Right atrium auricular region (tissue), 2 donors: ENCODE measurements around the gene RAB20. TPM values are rescaled to one million over a fixed set of nuclear protein-coding genes. Genes with fewer than 3 reads are reported as not detected.
A peak's percentile ranks its signal among the peaks of the same experiment; 100 is the strongest.

ENCODE experiments used
- DNase-seq: peaks from one replicate; pipeline ENCODE4 v3.0.0-alpha.2; 2019; ENCODE audit warnings: low spot score
- H3K27ac ChIP-seq, 2 donors: fragments of 200-600 bp; sonication (generic); 1 replicate in 1 of 2; 2 replicates in 1 of 2; pipeline ENCODE4 v1.5.1; 2016 to 2019
- H3K27me3 ChIP-seq, 2 donors: fragments of 200-600 bp; sonication (generic); one replicate each; pipeline versions ENCODE4 v1.5.1 to v1.6.0; 2017 to 2019
- H3K36me3 ChIP-seq: fragments of 200-600 bp; sonication (generic); one replicate; pipeline ENCODE4 v1.5.1; 2016
- H3K4me1 ChIP-seq, 2 donors: fragments of 200-600 bp; sonication (generic); one replicate each; pipeline versions ENCODE4 v1.5.1 to v1.6.0; 2017 to 2019
- H3K4me3 ChIP-seq, 2 donors: fragments of 200-600 bp; sonication (generic); 1 replicate in 1 of 2; 2 replicates in 1 of 2; pipeline ENCODE4 v1.5.1; 2017 to 2019; ENCODE audit warnings: mild to moderate bottlenecking in 1 of 2, moderate library complexity in 1 of 2
- H3K9me3 ChIP-seq, 2 donors: fragments of 200-600 bp; sonication (generic); one replicate each; pipeline ENCODE4 v1.5.1; 2019
- total RNA-seq, 2 donors: library from RNA; depleted of rRNA; stranded (reverse); fragments of >200 nt; gene quantifications; one replicate each; pipeline ENCODE4 v1.1.0, GENCODE V29; 2016
- TF ChIP-seq, protein P1 (sequence below), 2 donors: fragments of 200-600 bp; sonication (generic); IDR thresholded peaks; one replicate each; pipeline ENCODE4 v1.5.1; 2019; ENCODE audit warnings: antibody characterized with exemption in 2 of 2

The RAB20 gene
- total RNA-seq, 2 donors from 2014 or later: 10.8 to 15.7 TPM

DNA sequence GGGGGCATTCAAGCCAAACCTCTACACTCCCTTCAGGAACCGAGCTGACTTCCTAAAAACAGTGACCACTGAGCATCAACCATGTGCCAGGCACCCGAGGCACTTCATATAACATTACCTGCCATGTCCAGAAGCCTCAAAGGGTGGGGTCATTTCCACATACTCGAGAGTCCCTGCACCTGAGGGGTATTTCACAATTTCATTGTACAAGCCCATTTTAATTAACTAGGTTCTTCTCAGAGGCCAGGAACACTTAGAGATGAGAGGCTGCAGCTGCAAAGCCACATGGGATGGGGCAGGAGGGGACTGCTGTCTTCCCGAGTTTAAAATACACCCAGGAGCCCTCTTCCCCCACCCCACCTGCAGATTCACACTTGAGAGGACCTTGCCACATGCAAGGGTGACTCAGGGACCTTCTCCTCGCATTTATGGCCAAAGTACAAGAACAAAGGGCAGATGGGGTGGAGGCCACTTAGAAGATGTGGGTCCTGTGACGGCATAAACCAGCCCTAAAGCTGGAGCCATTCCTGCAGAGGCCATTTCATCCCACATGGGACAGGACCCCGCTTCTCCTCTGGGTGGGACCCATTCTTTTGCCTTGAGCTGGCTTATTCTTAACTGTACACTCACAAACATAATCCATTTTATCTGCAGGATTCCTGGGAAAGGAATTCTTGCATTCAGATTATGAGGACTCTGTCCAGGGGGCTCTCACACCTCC is 43.9 kb downstream of the RAB20 start:
- peak overlapping the region in 1 of 2 donors; percentile 52 for H3K27ac ChIP-seq
- H3K4me3 ChIP-seq: no peak overlapping the region
- no peaks in the 10 kb centered on the region for H3K9me3 ChIP-seq
- peaks cover 15% of the 10 kb centered on the region for H3K36me3 ChIP-seq
- TF ChIP-seq, protein P1, sequence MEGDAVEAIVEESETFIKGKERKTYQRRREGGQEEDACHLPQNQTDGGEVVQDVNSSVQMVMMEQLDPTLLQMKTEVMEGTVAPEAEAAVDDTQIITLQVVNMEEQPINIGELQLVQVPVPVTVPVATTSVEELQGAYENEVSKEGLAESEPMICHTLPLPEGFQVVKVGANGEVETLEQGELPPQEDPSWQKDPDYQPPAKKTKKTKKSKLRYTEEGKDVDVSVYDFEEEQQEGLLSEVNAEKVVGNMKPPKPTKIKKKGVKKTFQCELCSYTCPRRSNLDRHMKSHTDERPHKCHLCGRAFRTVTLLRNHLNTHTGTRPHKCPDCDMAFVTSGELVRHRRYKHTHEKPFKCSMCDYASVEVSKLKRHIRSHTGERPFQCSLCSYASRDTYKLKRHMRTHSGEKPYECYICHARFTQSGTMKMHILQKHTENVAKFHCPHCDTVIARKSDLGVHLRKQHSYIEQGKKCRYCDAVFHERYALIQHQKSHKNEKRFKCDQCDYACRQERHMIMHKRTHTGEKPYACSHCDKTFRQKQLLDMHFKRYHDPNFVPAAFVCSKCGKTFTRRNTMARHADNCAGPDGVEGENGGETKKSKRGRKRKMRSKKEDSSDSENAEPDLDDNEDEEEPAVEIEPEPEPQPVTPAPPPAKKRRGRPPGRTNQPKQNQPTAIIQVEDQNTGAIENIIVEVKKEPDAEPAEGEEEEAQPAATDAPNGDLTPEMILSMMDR (IDR thresholded peaks at IDR 0.05): no peak
- H3K4me1 ChIP-seq: peaks cover 0 to 35% of the 10 kb centered on the region in 2 donors
- DNase-seq: no peak
- no peaks in the 10 kb centered on the region for H3K27me3 ChIP-seq

DNA sequence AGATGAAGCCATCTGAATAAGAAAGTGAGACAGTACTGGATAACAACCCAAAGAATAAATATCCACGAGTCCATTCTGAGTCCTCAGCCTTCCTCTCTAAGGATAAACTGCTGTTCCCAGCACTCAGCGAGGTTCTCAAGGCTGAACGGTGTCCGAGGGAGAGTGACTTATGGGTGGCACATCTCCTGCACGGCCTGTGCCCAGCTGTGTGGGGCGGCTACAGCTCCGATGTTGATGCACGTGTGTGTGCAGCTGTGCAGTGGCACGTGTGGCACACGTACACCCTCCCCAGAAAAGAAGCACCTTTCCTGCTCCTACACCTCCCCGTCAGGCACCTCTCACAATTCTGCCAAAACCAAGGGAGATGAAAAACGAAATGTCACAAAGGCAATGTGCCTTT is 45.0 kb downstream of the RAB20 start:
- DNase-seq: no peak
- peaks cover 27% of the 10 kb centered on the region for H3K36me3 ChIP-seq

DNA sequence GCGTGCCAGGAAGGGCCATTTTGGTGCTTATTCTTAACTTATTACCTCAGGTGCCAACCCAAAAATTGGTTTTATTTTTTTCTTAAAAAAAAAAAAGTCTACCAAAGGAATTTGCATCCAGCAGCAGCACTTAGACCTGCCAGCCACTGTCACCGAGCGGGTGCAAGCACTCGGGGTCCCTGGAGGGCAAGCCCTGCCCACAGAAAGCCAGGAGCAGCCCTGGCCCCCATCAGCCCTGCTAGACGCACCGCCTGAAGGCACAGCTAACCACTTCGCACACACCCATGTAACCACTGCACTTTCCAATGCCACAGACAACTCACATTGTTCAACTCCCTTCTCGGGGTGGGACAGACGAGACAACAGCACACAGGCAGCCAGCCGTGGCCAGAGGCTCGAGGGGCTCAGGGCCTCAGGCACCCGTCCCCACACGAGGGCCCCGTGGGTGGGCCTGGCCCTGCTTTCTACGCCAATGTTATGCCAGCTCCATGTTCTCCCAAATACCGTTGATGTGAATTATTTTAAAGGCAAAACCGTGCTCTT is 49.3 kb downstream of the RAB20 start:
- H3K9me3 ChIP-seq: no peaks in the 10 kb centered on the region
- DNase-seq: no peak
- no peak overlapping the region for H3K4me3 ChIP-seq
- H3K36me3 ChIP-seq: peaks cover 60% of the 10 kb centered on the region
- no peaks in the 10 kb centered on the region for H3K27me3 ChIP-seq
- H3K4me1 ChIP-seq: peaks cover 0 to 34% of the 10 kb centered on the region in 2 donors
- no peak overlapping the region for H3K27ac ChIP-seq
- TF ChIP-seq, protein P1 (IDR thresholded peaks at IDR 0.05): no peak

More for the DNA sequence above, 45.0 kb downstream of the RAB20 start:
- no peaks in the 10 kb centered on the region for H3K27me3 ChIP-seq
- no peaks in the 10 kb centered on the region for H3K9me3 ChIP-seq
- TF ChIP-seq, protein P1 (IDR thresholded peaks at IDR 0.05): no peak
- no peak overlapping the region for H3K27ac ChIP-seq
- H3K4me1 ChIP-seq: peaks cover 0 to 26% of the 10 kb centered on the region in 2 donors
- H3K4me3 ChIP-seq: no peak overlapping the region

DNA sequence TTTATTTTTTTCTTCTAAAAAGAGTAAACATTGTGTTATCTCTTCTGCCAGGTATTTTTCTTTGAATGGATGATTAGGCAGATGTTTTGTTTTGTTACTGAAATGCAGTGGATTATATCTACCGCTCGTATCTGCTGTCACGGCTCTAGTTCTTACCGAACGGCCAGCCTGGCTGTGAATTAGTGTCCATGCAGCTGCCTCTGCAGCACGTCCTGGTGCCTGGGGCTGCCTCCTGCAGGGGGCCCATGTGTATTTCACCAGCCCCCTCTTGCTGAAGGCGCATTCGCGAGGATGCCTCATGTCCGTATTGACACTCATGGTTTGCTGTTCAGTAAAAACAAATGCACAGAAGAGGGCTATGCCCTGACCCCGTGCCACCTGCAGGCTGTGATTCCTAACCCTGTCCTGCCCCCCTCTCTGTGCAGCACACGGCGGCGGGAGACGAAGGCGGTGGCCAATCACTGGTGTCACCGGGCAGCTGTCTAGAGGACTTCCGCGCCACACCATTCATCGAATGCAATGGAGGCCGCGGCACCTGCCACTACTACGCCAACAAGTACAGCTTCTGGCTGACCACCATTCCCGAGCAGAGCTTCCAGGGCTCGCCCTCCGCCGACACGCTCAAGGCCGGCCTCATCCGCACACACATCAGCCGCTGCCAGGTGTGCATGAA is 49.9 kb downstream of the RAB20 start:
- TF ChIP-seq, protein P1 (IDR thresholded peaks at IDR 0.05): no peak
- Histone ChIP-seq H3K9me3 (no peaks in the 10 kb centered on the region), H3K4me1 (peaks cover 0 to 41% of the 10 kb centered on the region in 2 donors), H3K36me3 (peaks cover 62% of the 10 kb centered on the region), H3K4me3 (no peak overlapping the region), H3K27me3 (no peaks in the 10 kb centered on the region), H3K27ac (peak overlapping the region; percentile 83 to 89)
- DNase-seq: no peak

DNA sequence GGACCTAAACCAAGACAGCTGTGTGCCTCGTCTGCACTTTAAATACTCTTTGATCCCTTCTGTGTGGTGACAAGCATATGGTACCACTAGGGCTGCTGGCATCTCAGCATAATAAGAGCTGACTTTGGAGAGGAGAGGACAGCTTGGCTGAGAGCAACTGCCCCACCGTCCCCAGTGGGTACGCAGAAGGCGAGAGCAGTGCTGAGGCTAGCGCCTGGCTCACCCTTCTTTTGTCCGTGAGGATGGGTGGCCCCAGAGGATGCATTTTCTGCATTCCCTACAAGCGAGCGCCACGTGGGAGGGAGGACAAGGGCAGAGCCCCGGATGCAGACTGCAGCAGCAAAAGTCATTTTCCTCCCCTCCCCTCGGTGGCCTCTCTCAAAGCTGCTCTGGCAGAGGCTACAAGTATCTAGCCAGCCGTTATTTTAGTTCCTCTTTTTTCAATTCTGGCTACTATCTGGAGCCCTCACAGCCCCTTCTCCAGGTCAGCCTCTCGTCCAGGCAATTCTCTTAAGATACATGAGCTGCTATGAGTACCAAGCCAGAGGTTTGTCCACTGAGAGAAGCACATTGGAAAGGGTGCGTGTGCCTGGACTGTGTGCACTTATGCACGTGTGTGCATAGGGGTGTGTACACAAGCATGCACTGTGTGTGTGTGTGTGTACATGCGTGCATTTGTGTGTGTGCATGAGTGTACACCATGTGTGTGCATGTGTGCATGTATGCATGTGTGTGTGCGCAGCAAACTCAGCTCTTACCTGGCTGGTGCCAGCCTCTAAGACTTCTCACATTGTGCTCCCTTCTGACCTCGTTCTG is 51.3 kb downstream of the RAB20 start:
- Histone ChIP-seq H3K36me3 (peaks cover 75% of the 10 kb centered on the region), H3K4me3 (no peak overlapping the region), H3K4me1 (peaks cover 0 to 45% of the 10 kb centered on the region in 2 donors), H3K27me3 (no peaks in the 10 kb centered on the region), H3K9me3 (no peaks in the 10 kb centered on the region), H3K27ac (peak overlapping the region; percentile 83 to 89)
- TF ChIP-seq, protein P1 (IDR thresholded peaks at IDR 0.05): no peak
- no peak for DNase-seq
